Skeletal muscle tissue (tissue), 4 donors: ENCODE measurements around the gene GSE1. TPM values are rescaled to one million over a fixed set of nuclear protein-coding genes. Genes with fewer than 3 reads are reported as not detected.

ENCODE experiments used
- H3K27ac ChIP-seq: one replicate; pipeline ENCODE4 v1.7.0; 2013; ENCODE audit warnings: mild to moderate bottlenecking, low read depth, low read length, inconsistent platforms
- H3K27me3 ChIP-seq, 3 donors: one replicate each; pipeline ENCODE4 v1.7.0; 2013; ENCODE audit warnings: low read length in 3 of 3; ENCODE audit not compliant: control insufficient read depth in 3 of 3, insufficient read depth in 3 of 3
- H3K36me3 ChIP-seq, 3 donors: one replicate each; pipeline ENCODE4 v1.7.0; 2013; ENCODE audit warnings: low read length in 3 of 3; ENCODE audit not compliant: control insufficient read depth in 3 of 3, insufficient read depth in 3 of 3
- H3K4me1 ChIP-seq, 3 donors: one replicate each; pipeline ENCODE4 v1.7.0; 2013; ENCODE audit warnings: low read length in 3 of 3, mild to moderate bottlenecking in 3 of 3; ENCODE audit not compliant: control insufficient read depth in 3 of 3, insufficient read depth in 3 of 3
- H3K4me3 ChIP-seq, 3 donors: one replicate each; pipeline ENCODE4 v1.7.0; 2013; ENCODE audit warnings: low read length in 3 of 3
- H3K9ac ChIP-seq, 3 donors: one replicate each; pipeline ENCODE4 v1.7.0; 2013; ENCODE audit warnings: low read length in 3 of 3, mild to moderate bottlenecking in 3 of 3, moderate library complexity in 2 of 3, low read depth in 1 of 3
- H3K9me3 ChIP-seq, 3 donors: one replicate each; pipeline ENCODE4 v1.7.0; 2013; ENCODE audit warnings: low read length in 3 of 3; ENCODE audit not compliant: control insufficient read depth in 3 of 3
- total RNA-seq: library from RNA; depleted of rRNA; stranded (reverse); fragments of >200 nt; gene quantifications from one replicate; pipeline ENCODE4 v1.2.3, GENCODE V29; 2014
- donor health status: Osteomylitis.

Gene GSE1
- total RNA-seq, 1 donor from 2014 or later = 27.7 TPM

DNA sequence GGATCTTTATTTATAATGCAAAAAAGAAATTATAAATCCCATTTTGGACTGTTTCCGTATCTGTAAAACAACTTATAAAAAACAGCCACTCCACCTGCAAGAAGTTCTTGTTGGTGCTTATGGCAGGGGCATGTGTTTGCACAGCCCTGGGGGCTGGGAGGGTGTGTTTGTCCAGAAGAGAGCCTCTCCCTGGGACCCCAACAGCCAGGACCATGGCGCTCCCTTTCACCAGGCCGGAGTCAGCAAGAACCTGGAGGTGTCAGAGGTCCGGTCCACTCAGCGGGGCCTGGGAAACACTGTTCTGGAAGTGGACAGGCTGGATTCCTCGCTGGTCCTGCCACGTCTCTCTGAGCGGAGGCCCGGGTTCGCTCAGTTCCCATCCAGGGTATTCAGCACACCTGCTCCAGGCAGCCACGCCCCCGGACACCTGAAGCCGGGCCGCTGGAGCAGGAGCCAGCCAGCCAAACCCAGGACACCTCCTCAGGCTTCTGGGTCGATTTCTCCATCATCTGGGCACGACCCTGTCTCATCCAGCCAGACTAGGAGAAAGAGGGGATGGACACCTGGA, 94.5 kb downstream of the GSE1 start:
- Histone ChIP-seq H3K9ac (no peak overlapping the region), H3K27me3 (peaks cover 0 to 14% (median 7%) of the 10 kb centered on the region in 3 donors), H3K36me3 (no peaks in the 10 kb centered on the region), H3K9me3 (peaks cover 3 to 8% (median 7%) of the 10 kb centered on the region in 3 donors), H3K4me3 (no peak overlapping the region), H3K27ac (no peak overlapping the region), H3K4me1 (no peaks in the 10 kb centered on the region)

DNA sequence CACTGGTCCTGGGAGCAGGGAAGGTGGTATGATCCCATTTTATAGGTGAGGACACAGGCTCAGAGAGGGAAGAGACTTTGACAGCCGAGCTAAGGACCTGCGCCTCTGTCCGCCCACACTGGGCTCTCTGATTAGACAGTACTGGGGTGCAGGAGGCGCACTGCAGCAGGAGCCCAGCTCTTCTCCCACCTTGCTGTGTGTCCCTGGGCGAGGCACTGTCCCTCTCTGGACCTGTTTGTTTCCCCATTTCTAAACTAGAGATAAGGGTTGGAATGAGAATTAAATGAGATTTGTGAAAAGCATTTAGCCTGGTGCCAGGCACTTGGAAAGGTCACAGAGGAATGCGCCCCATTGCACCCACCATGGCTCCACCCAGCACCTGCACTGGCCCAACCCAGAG, 95.2 kb downstream of the GSE1 start:
- Histone ChIP-seq H3K4me3 (no peak overlapping the region), H3K36me3 (no peaks in the 10 kb centered on the region), H3K9ac (no peak overlapping the region), H3K9me3 (peaks cover 3 to 8% (median 7%) of the 10 kb centered on the region in 3 donors), H3K27me3 (peaks cover 0 to 14% (median 10%) of the 10 kb centered on the region in 3 donors), H3K27ac (no peak overlapping the region), H3K4me1 (no peaks in the 10 kb centered on the region)

DNA sequence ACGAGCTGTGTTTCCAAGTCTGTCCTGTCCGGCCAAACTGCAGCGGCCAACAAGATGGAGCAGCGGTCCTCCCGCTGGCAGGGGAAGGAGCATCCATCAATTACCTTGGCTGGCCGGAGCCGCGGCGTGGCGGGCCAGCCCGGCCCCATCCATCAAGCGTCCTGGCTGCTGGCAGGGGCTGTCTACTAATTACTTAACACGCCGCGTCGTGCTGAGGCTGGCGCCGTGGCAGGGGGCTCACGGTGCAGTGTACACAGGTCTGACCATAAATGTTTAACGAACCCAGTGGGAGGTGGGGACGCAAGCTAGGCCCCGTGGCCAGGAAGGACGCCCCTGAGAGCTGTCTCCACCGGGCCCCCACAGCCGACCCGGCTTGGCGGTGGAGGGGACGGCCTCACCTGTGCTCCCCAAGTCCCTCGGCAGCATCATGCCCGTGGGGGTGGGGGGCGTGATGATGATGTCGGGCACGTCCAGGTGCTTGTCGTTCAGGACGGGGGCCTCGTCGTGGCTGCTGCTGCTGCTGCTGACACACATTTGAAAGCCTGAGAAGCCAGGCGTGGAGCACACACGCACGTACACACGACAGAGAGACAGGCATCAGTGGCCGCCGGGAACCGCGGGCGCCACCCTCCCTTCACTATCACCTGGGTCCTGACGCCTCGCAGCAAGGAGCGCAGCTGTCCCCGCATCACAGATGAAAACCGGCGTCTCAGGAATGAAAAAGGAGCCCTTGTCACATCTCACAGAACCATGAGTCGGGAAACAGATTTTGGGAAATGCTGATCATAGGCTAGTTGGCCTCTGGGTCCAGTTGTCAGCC, 96.9 kb downstream of the GSE1 start:
- Histone ChIP-seq H3K4me3 (no peak overlapping the region), H3K4me1 (no peaks in the 10 kb centered on the region), H3K36me3 (no peaks in the 10 kb centered on the region), H3K27me3 (peaks cover 0 to 19% (median 11%) of the 10 kb centered on the region in 3 donors), H3K9me3 (peaks cover 3 to 8% (median 7%) of the 10 kb centered on the region in 3 donors), H3K9ac (no peak overlapping the region), H3K27ac (no peak overlapping the region)

DNA sequence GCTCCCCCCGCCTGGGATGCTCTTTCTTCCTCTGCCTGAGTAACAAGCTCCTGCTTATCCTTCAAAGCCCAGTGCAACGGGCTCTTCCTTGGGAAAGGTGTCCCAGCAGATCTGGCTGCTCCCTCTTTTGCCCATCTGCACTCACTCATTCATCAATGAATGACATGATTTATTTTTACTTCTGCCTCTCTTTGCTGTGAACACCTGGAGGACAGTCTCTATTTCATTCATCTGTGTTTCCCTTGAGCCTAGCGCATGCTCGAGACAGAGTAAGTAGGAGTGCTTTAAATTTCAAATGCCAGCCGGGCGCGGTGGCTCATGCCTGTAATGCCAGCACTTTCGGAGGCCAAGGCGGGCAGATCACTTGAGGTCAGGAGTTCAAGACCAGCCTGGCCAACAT, 97.6 kb downstream of the GSE1 start:
- Histone ChIP-seq H3K4me3 (no peak overlapping the region), H3K4me1 (peaks cover 0 to 7% (median 6%) of the 10 kb centered on the region in 3 donors), H3K9ac (no peak overlapping the region), H3K27me3 (peaks cover 0 to 21% (median 16%) of the 10 kb centered on the region in 3 donors), H3K9me3 (peaks cover 3 to 8% (median 7%) of the 10 kb centered on the region in 3 donors), H3K27ac (no peak overlapping the region), H3K36me3 (no peaks in the 10 kb centered on the region)

DNA sequence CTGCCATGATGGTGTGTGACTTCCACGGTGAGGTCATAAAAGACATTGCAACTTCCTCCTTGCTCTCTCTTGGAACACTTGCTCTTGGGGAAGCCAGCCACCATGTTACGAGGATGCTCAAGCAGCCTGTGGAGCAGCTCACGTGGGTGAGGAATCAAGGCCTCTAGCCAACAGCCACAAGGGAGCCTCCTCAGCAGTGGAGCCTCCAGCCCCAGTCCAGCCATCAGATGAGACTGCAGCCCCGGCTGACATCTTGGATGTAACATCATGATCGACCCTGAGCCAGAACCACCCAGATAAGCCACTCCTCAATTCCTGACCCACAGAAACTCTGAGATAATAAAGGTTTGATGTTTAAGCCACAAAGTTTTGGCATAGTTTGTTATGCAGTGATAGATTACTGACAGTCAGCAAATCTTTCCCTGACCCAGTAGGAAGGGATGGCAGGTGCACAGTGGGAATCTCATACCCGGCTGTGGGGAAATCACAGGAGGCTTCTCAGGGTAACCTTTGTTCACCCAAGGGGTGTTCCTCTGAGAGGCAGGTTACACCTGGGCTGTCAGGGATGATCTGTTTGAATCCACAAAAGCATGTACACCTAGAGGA, 99.0 kb downstream of the GSE1 start:
- no peak overlapping the region for H3K9ac ChIP-seq
- peaks cover 3 to 8% (median 7%) of the 10 kb centered on the region in 3 donors for H3K9me3 ChIP-seq
- no peak overlapping the region for H3K4me3 ChIP-seq
- H3K36me3 ChIP-seq = no peaks in the 10 kb centered on the region
- H3K27me3 ChIP-seq = peaks cover 0 to 22% (median 22%) of the 10 kb centered on the region in 3 donors
- H3K4me1 ChIP-seq = peaks cover 0 to 15% (median 10%) of the 10 kb centered on the region in 3 donors
- H3K27ac ChIP-seq = no peak overlapping the region

DNA sequence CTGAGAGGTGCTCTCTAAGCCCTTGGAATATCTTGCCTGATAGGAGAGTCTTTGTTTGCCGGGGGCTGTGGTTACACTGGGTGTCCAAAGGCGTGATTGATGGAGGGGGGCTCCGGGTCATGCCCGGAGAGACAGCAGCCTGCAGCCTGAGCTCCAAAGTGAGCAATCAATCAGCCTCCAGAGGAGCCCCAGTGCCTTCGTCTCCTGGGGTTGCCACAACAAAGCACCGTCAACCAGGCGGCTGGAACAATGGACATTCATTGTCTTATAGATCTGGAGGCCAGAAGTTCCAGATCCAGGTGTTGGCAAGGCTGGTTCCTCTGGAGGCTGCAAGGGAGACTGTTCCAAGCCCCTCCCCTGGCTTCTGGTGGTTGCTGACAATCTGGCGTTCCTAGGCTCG, 99.7 kb downstream of the GSE1 start:
- Histone ChIP-seq H3K36me3 (no peaks in the 10 kb centered on the region), H3K9ac (no peak overlapping the region), H3K27ac (no peak overlapping the region), H3K9me3 (peaks cover 3 to 8% (median 7%) of the 10 kb centered on the region in 3 donors), H3K27me3 (peaks cover 0 to 29% (median 26%) of the 10 kb centered on the region in 3 donors), H3K4me3 (no peak overlapping the region), H3K4me1 (peaks cover 6 to 19% (median 10%) of the 10 kb centered on the region in 3 donors)

DNA sequence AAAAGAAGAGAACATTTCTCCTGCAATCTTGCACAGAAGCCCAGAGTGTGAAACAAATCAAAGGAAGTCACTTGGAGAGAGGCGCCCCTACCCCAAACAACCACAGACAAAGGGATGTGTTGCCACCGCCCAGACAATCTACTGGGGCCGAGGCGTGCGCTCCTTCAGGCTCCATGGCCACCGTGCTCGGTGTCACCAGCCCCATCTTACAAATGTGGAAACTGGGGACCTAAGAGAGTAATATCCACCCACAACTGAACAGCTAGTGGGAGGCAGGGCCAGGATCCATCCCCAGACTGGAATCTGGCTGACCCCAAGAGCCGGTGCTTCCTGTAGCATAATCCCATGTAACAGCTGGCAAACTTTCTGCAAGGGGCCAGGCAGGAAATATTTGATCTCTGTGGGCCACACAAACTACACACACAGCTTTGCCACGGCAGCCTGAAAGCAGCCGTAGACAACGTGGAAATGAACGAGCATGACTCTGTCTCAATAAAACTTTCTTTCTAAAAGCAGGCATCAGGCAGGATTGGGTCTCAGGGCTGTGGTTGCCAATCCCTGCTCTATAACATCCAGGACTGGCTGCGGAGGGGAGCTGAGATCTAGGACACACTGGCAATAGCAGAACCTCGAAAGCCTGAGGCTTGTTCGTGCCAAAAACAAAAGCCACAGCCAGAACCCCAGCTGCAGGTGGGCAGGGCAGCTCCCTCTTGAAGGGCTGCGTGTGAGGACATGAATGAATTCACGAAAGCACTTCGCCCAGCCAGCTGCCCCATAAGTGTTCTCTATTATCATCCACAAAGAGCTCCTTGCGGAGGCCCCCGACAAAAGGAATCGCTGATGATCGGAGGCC, 102.3 kb downstream of the GSE1 start:
- peaks cover 0 to 27% (median 18%) of the 10 kb centered on the region in 3 donors for H3K27me3 ChIP-seq
- H3K9me3 ChIP-seq = peaks cover 3 to 8% (median 7%) of the 10 kb centered on the region in 3 donors
- no peak overlapping the region for H3K9ac ChIP-seq
- H3K27ac ChIP-seq = no peak overlapping the region
- no peaks in the 10 kb centered on the region for H3K36me3 ChIP-seq
- no peak overlapping the region for H3K4me3 ChIP-seq
- H3K4me1 ChIP-seq = peaks cover 15 to 32% (median 18%) of the 10 kb centered on the region in 3 donors

DNA sequence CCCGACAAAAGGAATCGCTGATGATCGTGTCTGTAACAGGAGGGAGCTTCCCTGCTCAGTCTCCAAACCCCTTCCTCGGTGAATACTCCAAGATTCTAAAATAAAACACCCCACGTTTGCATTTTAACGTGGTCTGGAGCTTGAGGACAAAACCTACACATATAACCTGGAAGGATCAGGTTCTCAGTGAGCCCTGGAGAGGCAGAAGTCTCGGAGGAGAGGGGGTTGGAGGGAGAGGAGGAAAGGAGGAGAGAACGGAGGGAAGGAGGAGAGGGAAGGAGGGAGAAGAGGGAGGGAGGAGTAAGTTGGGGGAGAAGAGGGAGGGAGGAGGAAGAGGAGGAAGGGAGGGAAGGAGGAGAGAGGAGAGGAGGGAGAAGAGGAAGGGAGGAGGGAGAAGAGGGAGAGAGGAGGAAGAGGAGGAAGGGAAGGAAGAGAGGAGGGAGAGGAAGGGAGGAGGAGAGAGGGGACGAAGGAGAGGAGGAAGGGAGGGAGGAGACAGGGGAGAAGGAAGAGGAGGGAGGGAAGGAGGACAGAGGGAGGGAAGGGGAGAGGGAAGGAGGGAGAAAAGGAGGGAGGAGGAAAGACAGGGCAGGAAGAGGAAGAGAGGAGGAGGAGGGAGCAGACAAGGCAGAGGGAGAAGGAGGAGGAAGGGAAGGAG, 103.0 kb downstream of the GSE1 start:
- H3K27ac ChIP-seq = no peak overlapping the region
- no peaks in the 10 kb centered on the region for H3K36me3 ChIP-seq
- no peak overlapping the region for H3K4me3 ChIP-seq
- H3K9me3 ChIP-seq = peaks cover 3 to 8% (median 7%) of the 10 kb centered on the region in 3 donors
- H3K4me1 ChIP-seq = peaks cover 18 to 33% (median 18%) of the 10 kb centered on the region in 3 donors
- peaks cover 0 to 27% (median 16%) of the 10 kb centered on the region in 3 donors for H3K27me3 ChIP-seq
- H3K9ac ChIP-seq = no peak overlapping the region

DNA sequence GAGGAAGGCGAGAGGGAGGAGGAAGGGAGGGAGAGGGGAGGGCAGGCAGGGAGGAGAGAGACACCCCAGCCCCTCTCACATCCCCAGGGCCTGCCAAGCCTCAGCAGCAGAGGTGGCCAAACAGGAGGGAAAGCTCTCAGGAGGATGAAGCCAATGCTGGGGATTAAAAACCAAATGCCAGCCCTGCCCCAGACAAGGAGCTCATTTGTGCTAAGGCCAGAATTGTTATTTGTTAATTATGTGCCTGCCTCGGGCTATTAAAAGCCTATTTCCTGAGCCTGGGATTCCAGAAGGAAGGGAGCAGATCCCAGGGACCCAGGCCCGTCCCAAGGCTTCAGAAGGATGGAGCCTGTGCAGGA, 103.5 kb downstream of the GSE1 start:
- Histone ChIP-seq H3K27me3 (peaks cover 0 to 27% (median 16%) of the 10 kb centered on the region in 3 donors), H3K27ac (no peak overlapping the region), H3K9me3 (peaks cover 3 to 8% (median 6%) of the 10 kb centered on the region in 3 donors), H3K4me3 (no peak overlapping the region), H3K36me3 (no peaks in the 10 kb centered on the region), H3K9ac (no peak overlapping the region), H3K4me1 (peaks cover 18 to 37% (median 23%) of the 10 kb centered on the region in 3 donors)
